Measurements from ENCODE around the gene TMEM223.

- TF ChIP-seq CTCF (conservative IDR thresholded peaks at IDR 0.05 in 1 of 2, IDR thresholded peaks at IDR 0.05 in 1 of 2; ENCODE audit: extremely low read depth in 1 of 2, insufficient read depth in 1 of 2, low read depth in 1 of 2, low read length in 2 of 2) (peak; percentile 90 to 99), EZH2 (IDR thresholded peaks at IDR 0.05; ENCODE audit: borderline replicate concordance, low read length) (no peak)
Measured at GRCh38 chr11:62786318-62787004, 5.3 kb downstream of the TMEM223 start.
